GM18519 (cell line): Measurements from ENCODE around the gene PXDN.
"Not testable (repeated sequence)": the region's sequence is repeated elsewhere in the genome, so short reads cannot be mapped to it uniquely, and the experiment has no call there.

Experiments used
- ATAC-seq: cut with Tn5 transposase; IDR thresholded peaks from one replicate; pipeline ENCODE4 v1.9.1; 2021; ENCODE audit warnings: mild to moderate bottlenecking, moderate library complexity; ENCODE audit not compliant: unreplicated experiment, low FRiP score

PXDN gene

GRCh38 chr2:1742681-1743395, 1.5 kb downstream of the PXDN start:
- no peak for ATAC-seq

GRCh38 chr2:1742301-1742680, 2.0 kb downstream of the PXDN start:
- no peak for ATAC-seq

- ATAC-seq = no peak
These were observed 2.5 kb downstream of the PXDN start for GRCh38 chr2:1741851-1742250.

- ATAC-seq = no peak
These were observed 3.4 kb downstream of the PXDN start for GRCh38 chr2:1740716-1741589.

GRCh38 chr2:1739961-1740715, 4.2 kb downstream of the PXDN start:
- no peak for ATAC-seq

- no peak for ATAC-seq
These were observed 4.9 kb downstream of the PXDN start for GRCh38 chr2:1739322-1739957.

- ATAC-seq = no peak
These were observed 5.5 kb downstream of the PXDN start for GRCh38 chr2:1738646-1739302.

GRCh38 chr2:1738163-1738562, 6.2 kb downstream of the PXDN start:
- ATAC-seq = no peak

- no peak for ATAC-seq
These were observed 7.3 kb downstream of the PXDN start for GRCh38 chr2:1736997-1737480.

GRCh38 chr2:1736045-1736444, 8.3 kb downstream of the PXDN start:
- no peak for ATAC-seq

- not testable (repeated sequence) for ATAC-seq
These were observed 11.0 kb downstream of the PXDN start for GRCh38 chr2:1733298-1733697.

- no peak for ATAC-seq
These were observed 12.1 kb downstream of the PXDN start for GRCh38 chr2:1731963-1732768.

GRCh38 chr2:1731447-1731962, 12.8 kb downstream of the PXDN start:
- no peak for ATAC-seq

- no peak for ATAC-seq
These were observed 14.0 kb downstream of the PXDN start for GRCh38 chr2:1730015-1730927.

GRCh38 chr2:1729242-1729641, 15.1 kb downstream of the PXDN start:
- no peak for ATAC-seq

- ATAC-seq = no peak
These were observed 15.5 kb downstream of the PXDN start for GRCh38 chr2:1728821-1729220.

GRCh38 chr2:1727796-1728474, 16.4 kb downstream of the PXDN start:
- no peak for ATAC-seq
